ENCODE results near the gene ATXN1. TPM values are rescaled to one million over a fixed set of nuclear protein-coding genes. Genes with fewer than 3 reads are reported as not detected.

Gene ATXN1
- polyA plus RNA-seq, 1 donor: 13.6 TPM

DNA sequence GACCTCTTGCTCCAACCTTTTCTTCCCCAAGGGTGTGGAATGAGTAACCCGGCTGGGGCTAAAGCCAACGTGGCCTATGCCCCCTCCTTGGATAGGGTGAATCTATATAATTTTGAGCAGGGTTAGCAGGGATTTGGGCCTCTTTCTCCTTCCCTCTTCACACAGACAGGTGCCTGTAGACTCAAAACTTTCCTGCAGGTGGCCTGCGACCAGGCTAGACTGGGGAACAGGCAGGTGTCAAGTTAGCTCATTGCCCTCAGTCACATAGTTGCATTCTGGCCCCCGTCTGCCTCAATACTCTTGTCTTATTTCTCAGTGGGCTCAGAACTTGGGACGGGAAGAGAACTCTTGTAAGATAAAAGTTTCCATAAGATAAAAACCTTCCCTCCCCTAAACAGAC lies 243.0 kb downstream of the ATXN1 start:
- no peaks in the 10 kb centered on the region for H3K4me1 ChIP-seq (ENCODE audit: control insufficient read depth, insufficient read depth, low read length)
- no peak overlapping the region for H3K27ac ChIP-seq (ENCODE audit: low read length)
- WGBS (ENCODE audit: insufficient coverage, low lambda C conversion rate): no CpG with 5 or more reads among the region's 5 CpGs
- no peaks in the 10 kb centered on the region for H3K9me3 ChIP-seq (ENCODE audit: control insufficient read depth, low read depth, low read length)
- DNase-seq: no peak
- no peak overlapping the region for H3K4me3 ChIP-seq (ENCODE audit: low read length)
- no peaks in the 10 kb centered on the region for H3K27me3 ChIP-seq (ENCODE audit: control insufficient read depth, insufficient read depth, low read length)
- peaks cover 28% of the 10 kb centered on the region for H3K36me3 ChIP-seq (ENCODE audit: control insufficient read depth, insufficient read depth, low read length)

DNA sequence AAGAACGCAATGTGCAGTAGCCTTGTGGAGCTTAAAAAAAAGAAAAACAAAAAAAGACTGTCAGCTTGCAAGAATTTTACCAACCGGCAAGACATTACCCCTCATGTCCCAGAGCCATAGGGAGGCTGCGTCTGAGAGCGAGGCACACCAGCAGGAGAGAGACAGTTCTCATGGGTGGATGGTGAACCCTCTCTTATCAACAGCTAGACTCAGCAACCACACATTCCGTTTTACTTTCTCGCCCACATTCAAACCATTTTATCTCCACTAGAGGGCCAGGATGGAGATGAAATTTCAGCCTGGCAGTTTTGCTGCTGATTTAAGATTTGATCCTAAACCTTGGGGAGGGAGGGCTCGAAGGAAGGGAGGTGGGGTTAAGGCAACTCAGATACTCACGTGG lies 247.0 kb downstream of the ATXN1 start:
- Histone ChIP-seq H3K4me3 (ENCODE audit: low read length) (no peak overlapping the region), H3K36me3 (ENCODE audit: control insufficient read depth, insufficient read depth, low read length) (peaks cover 13% of the 10 kb centered on the region), H3K27me3 (ENCODE audit: control insufficient read depth, insufficient read depth, low read length) (no peaks in the 10 kb centered on the region), H3K4me1 (ENCODE audit: control insufficient read depth, insufficient read depth, low read length) (no peaks in the 10 kb centered on the region), H3K9me3 (ENCODE audit: control insufficient read depth, low read depth, low read length) (no peaks in the 10 kb centered on the region), H3K27ac (ENCODE audit: low read length) (no peak overlapping the region)
- 100% methylated on average over 1 of the region's 8 CpGs for WGBS (ENCODE audit: insufficient coverage, low lambda C conversion rate)
- no peak for DNase-seq

GRCh38 chr6:16512544-16513290 lies 248.5 kb downstream of the ATXN1 start:
- peaks cover 13% of the 10 kb centered on the region for H3K36me3 ChIP-seq (ENCODE audit: control insufficient read depth, insufficient read depth, low read length)
- no peaks in the 10 kb centered on the region for H3K9me3 ChIP-seq (ENCODE audit: control insufficient read depth, low read depth, low read length)
- 72% methylated on average over 2 of the region's 6 CpGs for WGBS (ENCODE audit: insufficient coverage, low lambda C conversion rate)
- H3K4me1 ChIP-seq (ENCODE audit: control insufficient read depth, insufficient read depth, low read length): no peaks in the 10 kb centered on the region
- no peaks in the 10 kb centered on the region for H3K27me3 ChIP-seq (ENCODE audit: control insufficient read depth, insufficient read depth, low read length)
- H3K4me3 ChIP-seq (ENCODE audit: low read length): no peak overlapping the region
- DNase-seq: no peak
- no peak overlapping the region for H3K27ac ChIP-seq (ENCODE audit: low read length)

- peak in 1 of 2 donors; percentile 23 for DNase-seq
- WGBS (ENCODE audit: insufficient coverage, low lambda C conversion rate): no CpG with 5 or more reads among the region's 10 CpGs
- Histone ChIP-seq H3K4me1 (ENCODE audit: control insufficient read depth, insufficient read depth, low read length) (no peaks in the 10 kb centered on the region), H3K27me3 (ENCODE audit: control insufficient read depth, insufficient read depth, low read length) (no peaks in the 10 kb centered on the region), H3K9me3 (ENCODE audit: control insufficient read depth, low read depth, low read length) (no peaks in the 10 kb centered on the region), H3K4me3 (ENCODE audit: low read length) (no peak overlapping the region), H3K36me3 (ENCODE audit: control insufficient read depth, insufficient read depth, low read length) (peaks cover 13% of the 10 kb centered on the region), H3K27ac (ENCODE audit: low read length) (no peak overlapping the region)
Measured at GRCh38 chr6:16511723-16512489, 249.4 kb downstream of the ATXN1 start.

GRCh38 chr6:16511040-16511660 lies 250.1 kb downstream of the ATXN1 start:
- Histone ChIP-seq H3K9me3 (ENCODE audit: control insufficient read depth, low read depth, low read length) (no peaks in the 10 kb centered on the region), H3K4me1 (ENCODE audit: control insufficient read depth, insufficient read depth, low read length) (no peaks in the 10 kb centered on the region), H3K27me3 (ENCODE audit: control insufficient read depth, insufficient read depth, low read length) (no peaks in the 10 kb centered on the region), H3K4me3 (ENCODE audit: low read length) (no peak overlapping the region), H3K36me3 (ENCODE audit: control insufficient read depth, insufficient read depth, low read length) (peaks cover 10% of the 10 kb centered on the region), H3K27ac (ENCODE audit: low read length) (no peak overlapping the region)
- DNase-seq: peak in 1 of 2 donors; percentile 36
- 100% methylated on average over 1 of the region's 4 CpGs for WGBS (ENCODE audit: insufficient coverage, low lambda C conversion rate)

GRCh38 chr6:16510245-16510644 lies 251.0 kb downstream of the ATXN1 start:
- WGBS (ENCODE audit: insufficient coverage, low lambda C conversion rate): no CpG with 5 or more reads among the region's 2 CpGs

DNA sequence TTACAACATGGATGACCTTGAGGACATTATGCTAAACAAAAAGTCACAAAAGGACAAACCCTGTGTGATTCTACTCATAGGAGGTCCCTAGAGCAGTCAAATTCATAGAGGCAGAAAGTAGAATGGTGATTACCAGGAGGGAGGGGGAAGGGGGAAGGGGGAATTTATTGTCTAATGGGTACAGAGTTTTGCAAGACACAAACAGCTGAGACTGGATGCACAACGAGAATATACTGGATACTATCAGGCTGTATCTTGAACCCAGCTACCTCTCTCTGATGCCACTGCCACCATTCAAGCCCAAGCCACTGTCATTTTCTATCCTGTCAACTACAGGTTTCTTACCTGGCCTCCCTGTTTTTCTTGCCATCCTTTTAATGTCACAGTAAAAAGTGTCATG lies 252.3 kb downstream of the ATXN1 start:
- H3K9me3 ChIP-seq (ENCODE audit: control insufficient read depth, low read depth, low read length): no peaks in the 10 kb centered on the region
- no peak overlapping the region for H3K4me3 ChIP-seq (ENCODE audit: low read length)
- H3K27me3 ChIP-seq (ENCODE audit: control insufficient read depth, insufficient read depth, low read length): no peaks in the 10 kb centered on the region
- DNase-seq: no peak
- no peaks in the 10 kb centered on the region for H3K36me3 ChIP-seq (ENCODE audit: control insufficient read depth, insufficient read depth, low read length)
- WGBS (ENCODE audit: insufficient coverage, low lambda C conversion rate): no CpG with 5 or more reads among the region's 1 CpG
- no peak overlapping the region for H3K27ac ChIP-seq (ENCODE audit: low read length)
- H3K4me1 ChIP-seq (ENCODE audit: control insufficient read depth, insufficient read depth, low read length): no peaks in the 10 kb centered on the region

More at GRCh38 chr6:16510245-16510644, 251.0 kb downstream of the ATXN1 start:
- DNase-seq: no peak
- H3K27ac ChIP-seq (ENCODE audit: low read length): no peak overlapping the region
- H3K27me3 ChIP-seq (ENCODE audit: control insufficient read depth, insufficient read depth, low read length): no peaks in the 10 kb centered on the region
- no peak overlapping the region for H3K4me3 ChIP-seq (ENCODE audit: low read length)
- peaks cover 1% of the 10 kb centered on the region for H3K36me3 ChIP-seq (ENCODE audit: control insufficient read depth, insufficient read depth, low read length)
- no peaks in the 10 kb centered on the region for H3K9me3 ChIP-seq (ENCODE audit: control insufficient read depth, low read depth, low read length)
- H3K4me1 ChIP-seq (ENCODE audit: control insufficient read depth, insufficient read depth, low read length): no peaks in the 10 kb centered on the region

GRCh38 chr6:16505711-16506357 lies 255.4 kb downstream of the ATXN1 start:
- H3K4me1 ChIP-seq (ENCODE audit: control insufficient read depth, insufficient read depth, low read length): no peaks in the 10 kb centered on the region
- H3K36me3 ChIP-seq (ENCODE audit: control insufficient read depth, insufficient read depth, low read length): no peaks in the 10 kb centered on the region
- H3K27ac ChIP-seq (ENCODE audit: low read length): no peak overlapping the region
- no peak overlapping the region for H3K4me3 ChIP-seq (ENCODE audit: low read length)
- no peaks in the 10 kb centered on the region for H3K9me3 ChIP-seq (ENCODE audit: control insufficient read depth, low read depth, low read length)
- WGBS (ENCODE audit: insufficient coverage, low lambda C conversion rate): 60% methylated on average over 1 of the region's 9 CpGs
- H3K27me3 ChIP-seq (ENCODE audit: control insufficient read depth, insufficient read depth, low read length): no peaks in the 10 kb centered on the region
- DNase-seq: peak; percentile 34 to 35

DNA sequence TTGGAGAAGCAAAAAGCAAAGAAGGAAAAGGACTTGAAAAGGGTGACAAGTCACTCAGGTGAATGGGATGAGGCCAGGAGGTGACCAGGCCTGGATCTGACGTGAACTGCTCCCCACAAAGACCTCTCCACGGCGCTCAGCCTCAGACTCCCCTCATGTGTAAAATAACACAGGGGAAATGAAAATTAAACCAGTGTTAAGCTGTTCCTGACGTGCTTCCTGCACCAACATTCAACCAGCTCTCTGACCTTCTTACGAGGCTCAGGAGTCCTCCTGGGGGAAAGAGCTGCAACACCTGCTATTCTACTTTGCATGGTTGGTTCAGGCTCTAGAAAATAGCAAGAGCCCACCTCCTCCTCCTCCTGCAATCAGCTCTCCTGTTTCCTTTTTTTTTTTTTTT lies 256.7 kb downstream of the ATXN1 start:
- no peaks in the 10 kb centered on the region for H3K27me3 ChIP-seq (ENCODE audit: control insufficient read depth, insufficient read depth, low read length)
- H3K4me3 ChIP-seq (ENCODE audit: low read length): no peak overlapping the region
- no peaks in the 10 kb centered on the region for H3K9me3 ChIP-seq (ENCODE audit: control insufficient read depth, low read depth, low read length)
- H3K27ac ChIP-seq (ENCODE audit: low read length): no peak overlapping the region
- WGBS (ENCODE audit: insufficient coverage, low lambda C conversion rate): no CpG with 5 or more reads among the region's 5 CpGs
- H3K4me1 ChIP-seq (ENCODE audit: control insufficient read depth, insufficient read depth, low read length): no peaks in the 10 kb centered on the region
- no peaks in the 10 kb centered on the region for H3K36me3 ChIP-seq (ENCODE audit: control insufficient read depth, insufficient read depth, low read length)
- no peak for DNase-seq

GRCh38 chr6:16503970-16504415 lies 257.3 kb downstream of the ATXN1 start:
- Histone ChIP-seq H3K4me1 (ENCODE audit: control insufficient read depth, insufficient read depth, low read length) (no peaks in the 10 kb centered on the region), H3K36me3 (ENCODE audit: control insufficient read depth, insufficient read depth, low read length) (no peaks in the 10 kb centered on the region), H3K27me3 (ENCODE audit: control insufficient read depth, insufficient read depth, low read length) (no peaks in the 10 kb centered on the region), H3K4me3 (ENCODE audit: low read length) (no peak overlapping the region), H3K9me3 (ENCODE audit: control insufficient read depth, low read depth, low read length) (no peaks in the 10 kb centered on the region), H3K27ac (ENCODE audit: low read length) (no peak overlapping the region)
- WGBS (ENCODE audit: insufficient coverage, low lambda C conversion rate): no CpG with 5 or more reads among the region's 2 CpGs
- no peak for DNase-seq

All from large intestine (tissue), 3 donors.